Heart right ventricle (tissue), 16 donors: ENCODE measurements around the gene CLASRP. TPM values are rescaled to one million over a fixed set of nuclear protein-coding genes. Genes with fewer than 3 reads are reported as not detected.

Experiments
- ATAC-seq, 8 donors: fragments of 200-7000 bp; cut with Tn5 transposase; one replicate each; pipeline ENCODE4 v1.9.1; 2020; ENCODE audit warnings: mild to moderate bottlenecking in 8 of 8, moderate library complexity in 8 of 8, moderate number of reproducible peaks in 1 of 8
- DNase-seq, 2 donors: peaks; one replicate each; pipeline ENCODE4 v3.0.0-alpha.2; 2020
- H3K27ac ChIP-seq, 10 donors: fragments of 200-600 bp; sonication (generic) in 2 of 10; one replicate each; pipeline versions ENCODE4 v1.5.0 to v1.8.0; 2020 to 2022; ENCODE audit warnings: mild to moderate bottlenecking in 3 of 10
- H3K27me3 ChIP-seq, 7 donors: fragments of 200-600 bp; one replicate each; pipeline ENCODE4 v1.8.0; 2021 to 2022; ENCODE audit warnings: mild to moderate bottlenecking in 2 of 7
- H3K36me3 ChIP-seq, 9 donors: fragments of 200-600 bp; sonication (generic) in 1 of 9; one replicate each; pipeline versions ENCODE4 v1.5.0 to v1.8.0; 2020 to 2022; ENCODE audit warnings: mild to moderate bottlenecking in 2 of 9
- H3K4me1 ChIP-seq, 9 donors: fragments of 200-600 bp; sonication (generic) in 1 of 9; one replicate each; pipeline versions ENCODE4 v1.5.0 to v1.8.0; 2020 to 2022; ENCODE audit warnings: mild to moderate bottlenecking in 4 of 9
- H3K4me3 ChIP-seq, 10 donors: fragments of 200-600 bp; sonication (generic) in 2 of 10; one replicate each; pipeline versions ENCODE4 v1.5.0 to v1.8.0; 2020 to 2022; ENCODE audit warnings: mild to moderate bottlenecking in 7 of 10, moderate library complexity in 2 of 10
- H3K9me3 ChIP-seq, 11 donors: fragments of 200-600 bp in 10 of 11; sonication (generic) in 2 of 11; one replicate each; pipeline versions ENCODE4 v1.5.0 to v1.8.0; 2013 to 2022; ENCODE audit warnings: mild to moderate bottlenecking in 2 of 11, control low read depth in 1 of 11, moderate library complexity in 1 of 11
- CTCF ChIP-seq, 9 donors: fragments of 200-600 bp; sonication (generic) in 2 of 9; IDR thresholded peaks; one replicate each; pipeline versions ENCODE4 v1.5.0 to v1.8.0; 2021 to 2022; ENCODE audit warnings: antibody characterized with exemption in 9 of 9, mild to moderate bottlenecking in 5 of 9, moderate library complexity in 1 of 9
- WGBS, 2 donors: extraction: QIAGEN DNeasy Blood & Tissue Kit; methylation state at CpG; one replicate each; pipeline ENCODE4 v1.1.7; 2013; ENCODE audit warnings: inconsistent platforms in 1 of 2; 5-methylcytosine and 5-hydroxymethylcytosine counted together
- intact Hi-C, 10 donors: fragments of 100-400 bp; cut with DNase I; formaldehyde crosslinking; loops; one replicate each; pipeline versions ENCODE4 v1.11.1 to v1.14.2; 2022
- polyA plus RNA-seq, 2 donors: library from polyadenylated mRNA; stranded (reverse); fragments of 200-250 nt; gene quantifications; one replicate each; pipeline ENCODE4 v1.2.3, GENCODE V29; 2013
- total RNA-seq, 10 donors: library from RNA; stranded (reverse); fragmentation: NEBNext Ultra II Directional in 3 of 10; extraction: Animal tissue kit (Norgen Biotek cat#: 25700) in 3 of 10; gene quantifications; one replicate each; pipeline versions ENCODE4 v1.2.1 to v1.2.4, GENCODE V29; 2021 to 2023
- donor health status: Arrhythmogenic right ventricular cardiomyopathy.
- donor health status: ischemic (EF 13 %, LVEDD 7.1; RV severe dilation, severe dysfunction).
- donor health status: healthy with polysubstance abuse.
- donor health status: DM: no; HTN: yes; CAD: no.
- donor health status: DM: no; HTN: no; CAD: no.
- donor health status: ischemic (EF 25% LVEDD 6.9; RV normal size, moderate dysfunction).
- donor health status: ischemic (EF 25% LVEDD 5.7; RV mildly dilated, moderate dysfunction).
- donor health status: healthy.
- donor health status: DM: yes; HTN: yes; CAD: no.
- donor health status: Ischemic cardiomyopathy.
- donor health status: ischemic (EF 35%, LVEDD 5.7; RV mildly dilated, moderate dysfunction).
- donor health status: nonischemic (EF 11% LVEDD 7.7; RV severe dilation, severe dysfunction).
- donor health status: DM: yes; HTN: yes; CAD: no.
- donor health status: PGD.
- donor health status: ischemic (EF 29% LVEDD 5.4; RV normal size, mild dysfunction).
- donor health status: nonischemic (EF 23%, LVEDD 6.1; RV moderate dilation, normal function).

Gene CLASRP
- total and polyA plus RNA-seq, 12 donors = 24.0 to 142 (median 30.0) TPM

DNA sequence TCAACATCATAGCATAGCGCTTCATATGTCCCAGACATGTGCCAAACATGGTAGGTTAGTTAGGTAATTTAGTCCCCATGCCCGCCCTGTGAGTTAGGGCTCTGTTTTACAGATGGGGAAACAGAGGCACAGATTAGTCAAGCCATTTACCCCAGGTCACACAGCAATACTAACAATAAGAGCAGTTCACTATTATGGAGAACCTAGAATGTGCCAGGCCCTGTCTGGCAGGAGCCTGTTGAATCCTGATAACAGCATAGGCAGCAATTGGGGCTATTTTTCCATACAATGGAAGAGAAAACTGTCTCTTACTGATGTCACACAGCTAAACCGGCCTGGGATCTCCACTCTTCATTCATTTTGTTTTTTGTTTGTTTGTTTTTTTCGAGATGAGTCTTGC, 47.6 kb downstream of the CLASRP start:
- Histone ChIP-seq H3K9me3 (no peaks in the 10 kb centered on the region), H3K4me1 (peaks cover 4 to 13% (median 8%) of the 10 kb centered on the region in 9 donors), H3K27ac (no peak overlapping the region), H3K36me3 (peaks cover 0 to 72% (median 11%) of the 10 kb centered on the region in 9 donors), H3K27me3 (no peaks in the 10 kb centered on the region), H3K4me3 (no peak overlapping the region)
- ATAC-seq = no peak
- DNase-seq = no peak
- TF ChIP-seq CTCF (IDR thresholded peaks at IDR 0.05) = no peak
- 95 to 97% methylated on average over 4 of the region's 4 CpGs for WGBS, 2 donors
- intact Hi-C loops = no loop called here

DNA sequence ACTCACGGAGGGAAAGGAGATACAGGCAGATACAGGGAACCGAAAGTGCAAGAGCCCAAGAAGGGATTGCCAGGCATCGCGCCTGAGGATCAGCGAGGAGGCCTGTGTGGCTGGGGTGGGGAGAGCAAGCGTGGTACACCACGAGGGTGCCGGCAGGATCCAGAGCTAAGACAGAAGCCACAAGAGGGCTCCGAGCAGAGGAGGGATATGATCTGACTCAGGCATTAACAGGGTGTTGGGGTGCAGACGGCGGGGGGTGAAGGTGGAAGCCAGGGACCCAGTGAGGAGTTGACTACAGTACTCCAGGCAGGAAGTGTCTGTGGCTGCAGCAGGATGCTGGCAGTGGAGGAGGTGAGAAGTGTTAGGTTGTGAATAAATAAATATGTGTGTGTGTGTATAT, 48.7 kb downstream of the CLASRP start:
- intact Hi-C loops = no loop called here
- Histone ChIP-seq H3K4me1 (peaks cover 4 to 20% (median 9%) of the 10 kb centered on the region in 9 donors), H3K36me3 (peaks cover 0 to 61% (median 3%) of the 10 kb centered on the region in 9 donors), H3K4me3 (no peak overlapping the region), H3K27me3 (no peaks in the 10 kb centered on the region), H3K9me3 (no peaks in the 10 kb centered on the region), H3K27ac (no peak overlapping the region)
- no peak for ATAC-seq
- DNase-seq = no peak
- TF ChIP-seq CTCF (IDR thresholded peaks at IDR 0.05) = no peak
- 79 to 82% methylated on average over 11 of the region's 11 CpGs for WGBS, 2 donors

- Histone ChIP-seq H3K27me3 (no peaks in the 10 kb centered on the region), H3K36me3 (peaks cover 0 to 48% (median 3%) of the 10 kb centered on the region in 9 donors), H3K27ac (no peak overlapping the region), H3K4me3 (no peak overlapping the region), H3K4me1 (peaks cover 10 to 36% (median 27%) of the 10 kb centered on the region in 9 donors), H3K9me3 (no peaks in the 10 kb centered on the region)
- intact Hi-C loops = loop anchor here in 3 of 10 donors (5.0 to 10.0 kb wide), 2 partner anchors 87 to 95 kb away; partner anchors contain the start of genes BLOC1S3 (in 2 of the 3) and TRAPPC6A (in 2 of the 3)
- 88 to 89% methylated on average over 17 of the region's 17 CpGs for WGBS, 2 donors
- no peak for TF ChIP-seq CTCF (IDR thresholded peaks at IDR 0.05)
- ATAC-seq = no peak
- no peak for DNase-seq
Measured at GRCh38 chr19:45090034-45090433, 51.2 kb downstream of the CLASRP start.

DNA sequence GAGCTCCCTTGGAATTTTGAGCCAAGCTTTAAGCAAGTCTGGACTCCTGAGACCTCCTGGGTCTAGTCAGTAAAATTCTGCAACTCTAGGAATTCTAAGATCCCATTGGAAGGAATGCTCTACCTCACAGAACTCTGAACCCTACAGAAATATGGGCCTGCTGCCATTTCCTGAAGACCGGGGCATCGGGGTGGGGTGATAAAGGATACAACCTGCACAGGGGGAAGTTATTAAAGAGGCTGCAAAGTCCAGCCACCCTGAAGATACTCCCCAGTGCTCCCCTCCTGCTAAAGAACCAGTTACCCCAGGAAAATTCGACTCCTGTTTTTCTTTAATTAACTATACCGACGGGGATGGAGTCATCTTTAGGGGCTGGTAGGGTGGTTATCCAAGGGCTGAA, 51.8 kb downstream of the CLASRP start:
- ATAC-seq (no peak), DNase-seq (no peak)
- Histone ChIP-seq H3K27me3 (no peaks in the 10 kb centered on the region), H3K4me1 (peaks cover 10 to 42% (median 33%) of the 10 kb centered on the region in 9 donors), H3K4me3 (peak overlapping the region in 9 of 10 donors; percentile 30 to 99 (median 92)), H3K27ac (peak overlapping the region in 3 of 10 donors; percentile 39 to 88 (median 49)), H3K36me3 (peaks cover 0 to 44% (median 3%) of the 10 kb centered on the region in 9 donors), H3K9me3 (no peaks in the 10 kb centered on the region)
- intact Hi-C loops = loop anchor here in 4 of 10 donors (1.0 to 10.0 kb wide), 3 partner anchors 87 to 94 kb away; partner anchors contain the start of genes BLOC1S3 (in 3 of the 4) and TRAPPC6A (in 3 of the 4)
- TF ChIP-seq CTCF (IDR thresholded peaks at IDR 0.05) = no peak
- 47 to 49% methylated on average over 5 of the region's 5 CpGs for WGBS, 2 donors
